ENCODE results near the gene PIGK.

DNA sequence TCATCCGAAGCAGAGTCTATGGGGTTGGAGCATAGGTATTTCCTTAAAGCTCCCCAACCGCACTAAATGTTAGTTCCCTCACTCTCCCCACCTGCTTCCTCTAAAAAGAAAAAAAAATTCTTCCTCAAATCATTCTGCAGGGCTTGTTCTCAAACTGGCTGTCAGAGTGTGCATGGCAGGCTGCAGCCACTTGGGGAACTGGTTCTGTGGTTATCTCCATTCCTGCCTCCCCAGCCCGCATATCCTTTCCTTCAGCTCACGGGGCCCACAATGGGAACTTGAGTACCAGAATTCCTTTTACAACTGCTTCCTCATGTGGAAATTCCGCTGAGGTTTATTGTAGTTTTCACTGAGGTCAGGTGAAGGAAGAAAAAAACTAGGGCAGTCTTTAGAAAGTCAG, 159.2 kb downstream of the PIGK start:
- TF ChIP-seq, protein P1, sequence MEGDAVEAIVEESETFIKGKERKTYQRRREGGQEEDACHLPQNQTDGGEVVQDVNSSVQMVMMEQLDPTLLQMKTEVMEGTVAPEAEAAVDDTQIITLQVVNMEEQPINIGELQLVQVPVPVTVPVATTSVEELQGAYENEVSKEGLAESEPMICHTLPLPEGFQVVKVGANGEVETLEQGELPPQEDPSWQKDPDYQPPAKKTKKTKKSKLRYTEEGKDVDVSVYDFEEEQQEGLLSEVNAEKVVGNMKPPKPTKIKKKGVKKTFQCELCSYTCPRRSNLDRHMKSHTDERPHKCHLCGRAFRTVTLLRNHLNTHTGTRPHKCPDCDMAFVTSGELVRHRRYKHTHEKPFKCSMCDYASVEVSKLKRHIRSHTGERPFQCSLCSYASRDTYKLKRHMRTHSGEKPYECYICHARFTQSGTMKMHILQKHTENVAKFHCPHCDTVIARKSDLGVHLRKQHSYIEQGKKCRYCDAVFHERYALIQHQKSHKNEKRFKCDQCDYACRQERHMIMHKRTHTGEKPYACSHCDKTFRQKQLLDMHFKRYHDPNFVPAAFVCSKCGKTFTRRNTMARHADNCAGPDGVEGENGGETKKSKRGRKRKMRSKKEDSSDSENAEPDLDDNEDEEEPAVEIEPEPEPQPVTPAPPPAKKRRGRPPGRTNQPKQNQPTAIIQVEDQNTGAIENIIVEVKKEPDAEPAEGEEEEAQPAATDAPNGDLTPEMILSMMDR (conservative IDR thresholded peaks at IDR 0.05): no peak
- no peak for TF ChIP-seq EZH2 (IDR thresholded peaks at IDR 0.05; ENCODE audit: low read depth)
